ENCODE measurements around the gene ZNF593.

ZNF593 gene

DNA sequence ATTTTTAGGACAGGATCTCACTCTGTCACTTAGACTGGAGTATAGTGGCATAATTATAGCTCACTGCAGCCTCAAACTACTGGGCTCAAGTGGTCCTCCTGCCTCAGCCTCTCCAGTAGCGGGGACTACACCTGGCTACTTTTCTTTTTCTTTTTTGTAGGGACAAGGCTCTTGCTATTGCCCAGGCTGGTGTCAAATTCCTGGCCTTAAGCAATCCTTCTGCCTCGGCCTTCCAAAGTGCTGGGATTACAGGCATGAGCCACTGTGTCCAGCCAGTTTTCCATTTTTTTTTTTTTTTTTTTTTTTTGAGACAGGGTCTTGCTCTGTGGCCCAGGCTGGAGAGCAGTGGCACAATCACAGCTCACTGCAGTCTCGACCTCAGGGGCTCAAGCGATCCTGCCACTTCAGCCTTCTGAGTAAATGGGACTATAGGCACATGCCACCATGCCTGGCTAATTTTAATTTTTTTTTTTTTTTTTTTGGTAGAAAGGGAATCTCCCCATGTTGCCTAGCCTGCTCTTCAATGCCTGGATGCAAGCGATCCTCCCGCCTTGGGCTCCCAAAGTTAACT is 43.7 kb downstream of the ZNF593 start:
- DNase-seq, result no peak

DNA sequence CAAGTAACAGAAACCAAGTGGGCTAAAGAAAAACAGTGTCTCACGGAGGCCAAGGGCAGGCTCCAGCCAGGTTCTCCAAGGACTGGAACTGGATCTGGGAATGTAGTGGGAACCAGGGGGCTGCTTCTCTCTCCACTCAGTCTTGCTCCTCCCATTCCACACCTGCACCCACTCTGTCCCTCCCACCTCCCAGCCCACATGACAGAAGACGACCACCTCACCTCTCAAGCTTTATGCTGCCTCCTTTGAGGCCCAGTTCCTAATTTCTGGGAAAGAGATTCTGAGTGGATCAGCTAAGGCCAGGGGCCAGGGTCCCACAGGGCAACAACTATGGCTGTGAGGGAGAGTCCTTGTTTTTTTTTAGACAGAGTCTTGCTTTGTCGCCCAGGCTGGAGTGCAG is 45.5 kb downstream of the ZNF593 start:
- no peak for DNase-seq

DNA sequence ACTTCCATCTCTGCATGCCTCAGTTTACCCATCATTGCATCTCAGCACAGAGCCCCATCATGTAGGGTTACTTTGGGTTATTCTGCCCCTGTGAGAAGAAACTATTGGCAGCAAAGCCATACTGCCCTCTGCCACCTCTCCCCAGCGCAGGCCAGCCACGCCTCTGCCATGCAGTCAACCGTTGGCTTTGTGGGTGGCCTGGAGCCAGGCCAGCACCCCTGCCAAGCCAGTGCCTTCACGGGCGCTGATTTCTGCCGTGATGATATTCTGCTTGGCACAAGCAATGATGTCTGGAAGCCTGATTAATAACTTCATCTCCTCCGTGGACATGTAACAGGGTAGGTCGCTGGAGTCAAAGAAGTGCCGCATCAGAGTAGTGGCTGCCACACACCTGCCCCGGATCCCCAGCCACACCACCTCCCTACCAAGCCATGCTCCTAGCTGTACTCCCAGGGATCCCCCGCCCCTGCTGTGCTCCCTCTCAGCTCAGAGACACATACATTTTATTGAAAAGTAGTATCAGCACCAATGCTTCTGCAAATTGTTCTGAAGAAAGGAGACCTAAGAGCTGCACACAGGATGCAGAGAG is 49.3 kb downstream of the ZNF593 start:
- no peak for DNase-seq
